GM23338 (cell line): ENCODE results near the gene TMEM114.

Source experiments
- CREB1 ChIP-seq: fragments of 250-450 bp; sonication (Bioruptor Pico); IDR thresholded peaks from 2 replicates; pipeline ENCODE4 v1.5.0; 2020; ENCODE audit warnings: low read depth, mild to moderate bottlenecking, moderate library complexity
- EZH2 ChIP-seq: fragments of 200-600 bp; sonication (generic); IDR thresholded peaks from one replicate; pipeline ENCODE4 v1.8.0; 2017; ENCODE audit warnings: antibody characterized with exemption, mild to moderate bottlenecking, low read depth; ENCODE audit not compliant: unreplicated experiment
- EZH2phosphoT487 ChIP-seq: fragments of 200-600 bp; sonication (generic); IDR thresholded peaks from one replicate; pipeline ENCODE4 v1.8.1; 2018; ENCODE audit warnings: antibody characterized with exemption; ENCODE audit not compliant: unreplicated experiment
- POLR2AphosphoS5 ChIP-seq: IDR thresholded peaks from 2 replicates; pipeline ENCODE4 v1.6.1; 2016; ENCODE audit warnings: antibody characterized with exemption, low read depth
- ZNF331 ChIP-seq: fragments of 250-450 bp; sonication (Bioruptor Pico); IDR thresholded peaks from 2 replicates; pipeline ENCODE4 v1.5.0; 2020; ENCODE audit warnings: low read depth, mild to moderate bottlenecking, moderate library complexity
- TF ChIP-seq, protein P1 (sequence below), 2 experiments: fragments of 200-600 bp in 1 of 2; sonication (generic) in 1 of 2; conservative IDR thresholded peaks; 2 replicates each; pipeline versions ENCODE4 v1.5.1 to v1.6.1; 2016 to 2017; ENCODE audit warnings: antibody characterized with exemption in 2 of 2, low read depth in 2 of 2, mild to moderate bottlenecking in 2 of 2, moderate library complexity in 1 of 2
- TF ChIP-seq, protein P2 (sequence below): IDR thresholded peaks from one replicate; pipeline ENCODE4 v1.6.1; 2018; ENCODE audit warnings: antibody characterized with exemption; ENCODE audit not compliant: unreplicated experiment
- TF ChIP-seq, protein P3 (sequence below): fragments of 250-450 bp; sonication (Bioruptor Pico); IDR thresholded peaks from 2 replicates; pipeline ENCODE4 v1.5.0; 2020; ENCODE audit warnings: mild to moderate bottlenecking, moderate library complexity

DNA sequence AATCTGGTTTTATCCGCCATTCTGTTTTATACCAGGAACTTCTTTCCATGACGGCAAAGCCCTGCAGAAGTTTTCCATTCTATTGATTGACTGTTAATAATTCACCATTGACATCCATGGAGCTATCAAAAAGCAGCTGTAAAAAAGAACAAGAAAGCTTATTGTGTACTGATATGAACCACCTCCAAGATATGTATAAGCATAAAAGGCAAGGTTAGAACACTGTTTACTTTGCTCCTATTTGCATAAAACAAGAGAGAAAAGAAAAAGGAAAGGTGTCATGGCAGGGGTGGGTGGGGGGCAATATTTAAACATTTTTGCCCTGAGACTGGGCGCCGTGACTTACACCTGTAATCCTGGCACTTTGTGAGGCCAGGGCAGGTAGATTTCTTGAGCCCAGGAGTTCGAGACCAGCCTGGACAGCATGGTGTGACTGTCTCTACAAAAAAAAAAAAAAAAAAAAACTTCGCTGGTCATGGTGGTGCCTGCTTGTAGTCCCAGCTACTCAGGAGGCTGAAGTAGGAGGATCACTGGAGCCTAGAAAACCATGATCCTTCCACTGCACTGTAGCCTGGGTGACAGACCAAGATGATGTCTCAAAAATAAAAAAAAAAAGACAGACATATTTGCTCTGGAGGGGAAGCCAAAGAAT, 52.5 kb downstream of the TMEM114 start:
- TF ChIP-seq, protein P1, sequence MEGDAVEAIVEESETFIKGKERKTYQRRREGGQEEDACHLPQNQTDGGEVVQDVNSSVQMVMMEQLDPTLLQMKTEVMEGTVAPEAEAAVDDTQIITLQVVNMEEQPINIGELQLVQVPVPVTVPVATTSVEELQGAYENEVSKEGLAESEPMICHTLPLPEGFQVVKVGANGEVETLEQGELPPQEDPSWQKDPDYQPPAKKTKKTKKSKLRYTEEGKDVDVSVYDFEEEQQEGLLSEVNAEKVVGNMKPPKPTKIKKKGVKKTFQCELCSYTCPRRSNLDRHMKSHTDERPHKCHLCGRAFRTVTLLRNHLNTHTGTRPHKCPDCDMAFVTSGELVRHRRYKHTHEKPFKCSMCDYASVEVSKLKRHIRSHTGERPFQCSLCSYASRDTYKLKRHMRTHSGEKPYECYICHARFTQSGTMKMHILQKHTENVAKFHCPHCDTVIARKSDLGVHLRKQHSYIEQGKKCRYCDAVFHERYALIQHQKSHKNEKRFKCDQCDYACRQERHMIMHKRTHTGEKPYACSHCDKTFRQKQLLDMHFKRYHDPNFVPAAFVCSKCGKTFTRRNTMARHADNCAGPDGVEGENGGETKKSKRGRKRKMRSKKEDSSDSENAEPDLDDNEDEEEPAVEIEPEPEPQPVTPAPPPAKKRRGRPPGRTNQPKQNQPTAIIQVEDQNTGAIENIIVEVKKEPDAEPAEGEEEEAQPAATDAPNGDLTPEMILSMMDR (conservative IDR thresholded peaks at IDR 0.05; ENCODE audit: low read depth in 2 of 2) = no peak
- TF ChIP-seq POLR2AphosphoS5 (no peak), ZNF331 (no peak), CREB1 (no peak), EZH2phosphoT487 (no peak), EZH2 (no peak)
- TF ChIP-seq, protein P2, sequence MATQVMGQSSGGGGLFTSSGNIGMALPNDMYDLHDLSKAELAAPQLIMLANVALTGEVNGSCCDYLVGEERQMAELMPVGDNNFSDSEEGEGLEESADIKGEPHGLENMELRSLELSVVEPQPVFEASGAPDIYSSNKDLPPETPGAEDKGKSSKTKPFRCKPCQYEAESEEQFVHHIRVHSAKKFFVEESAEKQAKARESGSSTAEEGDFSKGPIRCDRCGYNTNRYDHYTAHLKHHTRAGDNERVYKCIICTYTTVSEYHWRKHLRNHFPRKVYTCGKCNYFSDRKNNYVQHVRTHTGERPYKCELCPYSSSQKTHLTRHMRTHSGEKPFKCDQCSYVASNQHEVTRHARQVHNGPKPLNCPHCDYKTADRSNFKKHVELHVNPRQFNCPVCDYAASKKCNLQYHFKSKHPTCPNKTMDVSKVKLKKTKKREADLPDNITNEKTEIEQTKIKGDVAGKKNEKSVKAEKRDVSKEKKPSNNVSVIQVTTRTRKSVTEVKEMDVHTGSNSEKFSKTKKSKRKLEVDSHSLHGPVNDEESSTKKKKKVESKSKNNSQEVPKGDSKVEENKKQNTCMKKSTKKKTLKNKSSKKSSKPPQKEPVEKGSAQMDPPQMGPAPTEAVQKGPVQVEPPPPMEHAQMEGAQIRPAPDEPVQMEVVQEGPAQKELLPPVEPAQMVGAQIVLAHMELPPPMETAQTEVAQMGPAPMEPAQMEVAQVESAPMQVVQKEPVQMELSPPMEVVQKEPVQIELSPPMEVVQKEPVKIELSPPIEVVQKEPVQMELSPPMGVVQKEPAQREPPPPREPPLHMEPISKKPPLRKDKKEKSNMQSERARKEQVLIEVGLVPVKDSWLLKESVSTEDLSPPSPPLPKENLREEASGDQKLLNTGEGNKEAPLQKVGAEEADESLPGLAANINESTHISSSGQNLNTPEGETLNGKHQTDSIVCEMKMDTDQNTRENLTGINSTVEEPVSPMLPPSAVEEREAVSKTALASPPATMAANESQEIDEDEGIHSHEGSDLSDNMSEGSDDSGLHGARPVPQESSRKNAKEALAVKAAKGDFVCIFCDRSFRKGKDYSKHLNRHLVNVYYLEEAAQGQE = no peak
- TF ChIP-seq, protein P3, sequence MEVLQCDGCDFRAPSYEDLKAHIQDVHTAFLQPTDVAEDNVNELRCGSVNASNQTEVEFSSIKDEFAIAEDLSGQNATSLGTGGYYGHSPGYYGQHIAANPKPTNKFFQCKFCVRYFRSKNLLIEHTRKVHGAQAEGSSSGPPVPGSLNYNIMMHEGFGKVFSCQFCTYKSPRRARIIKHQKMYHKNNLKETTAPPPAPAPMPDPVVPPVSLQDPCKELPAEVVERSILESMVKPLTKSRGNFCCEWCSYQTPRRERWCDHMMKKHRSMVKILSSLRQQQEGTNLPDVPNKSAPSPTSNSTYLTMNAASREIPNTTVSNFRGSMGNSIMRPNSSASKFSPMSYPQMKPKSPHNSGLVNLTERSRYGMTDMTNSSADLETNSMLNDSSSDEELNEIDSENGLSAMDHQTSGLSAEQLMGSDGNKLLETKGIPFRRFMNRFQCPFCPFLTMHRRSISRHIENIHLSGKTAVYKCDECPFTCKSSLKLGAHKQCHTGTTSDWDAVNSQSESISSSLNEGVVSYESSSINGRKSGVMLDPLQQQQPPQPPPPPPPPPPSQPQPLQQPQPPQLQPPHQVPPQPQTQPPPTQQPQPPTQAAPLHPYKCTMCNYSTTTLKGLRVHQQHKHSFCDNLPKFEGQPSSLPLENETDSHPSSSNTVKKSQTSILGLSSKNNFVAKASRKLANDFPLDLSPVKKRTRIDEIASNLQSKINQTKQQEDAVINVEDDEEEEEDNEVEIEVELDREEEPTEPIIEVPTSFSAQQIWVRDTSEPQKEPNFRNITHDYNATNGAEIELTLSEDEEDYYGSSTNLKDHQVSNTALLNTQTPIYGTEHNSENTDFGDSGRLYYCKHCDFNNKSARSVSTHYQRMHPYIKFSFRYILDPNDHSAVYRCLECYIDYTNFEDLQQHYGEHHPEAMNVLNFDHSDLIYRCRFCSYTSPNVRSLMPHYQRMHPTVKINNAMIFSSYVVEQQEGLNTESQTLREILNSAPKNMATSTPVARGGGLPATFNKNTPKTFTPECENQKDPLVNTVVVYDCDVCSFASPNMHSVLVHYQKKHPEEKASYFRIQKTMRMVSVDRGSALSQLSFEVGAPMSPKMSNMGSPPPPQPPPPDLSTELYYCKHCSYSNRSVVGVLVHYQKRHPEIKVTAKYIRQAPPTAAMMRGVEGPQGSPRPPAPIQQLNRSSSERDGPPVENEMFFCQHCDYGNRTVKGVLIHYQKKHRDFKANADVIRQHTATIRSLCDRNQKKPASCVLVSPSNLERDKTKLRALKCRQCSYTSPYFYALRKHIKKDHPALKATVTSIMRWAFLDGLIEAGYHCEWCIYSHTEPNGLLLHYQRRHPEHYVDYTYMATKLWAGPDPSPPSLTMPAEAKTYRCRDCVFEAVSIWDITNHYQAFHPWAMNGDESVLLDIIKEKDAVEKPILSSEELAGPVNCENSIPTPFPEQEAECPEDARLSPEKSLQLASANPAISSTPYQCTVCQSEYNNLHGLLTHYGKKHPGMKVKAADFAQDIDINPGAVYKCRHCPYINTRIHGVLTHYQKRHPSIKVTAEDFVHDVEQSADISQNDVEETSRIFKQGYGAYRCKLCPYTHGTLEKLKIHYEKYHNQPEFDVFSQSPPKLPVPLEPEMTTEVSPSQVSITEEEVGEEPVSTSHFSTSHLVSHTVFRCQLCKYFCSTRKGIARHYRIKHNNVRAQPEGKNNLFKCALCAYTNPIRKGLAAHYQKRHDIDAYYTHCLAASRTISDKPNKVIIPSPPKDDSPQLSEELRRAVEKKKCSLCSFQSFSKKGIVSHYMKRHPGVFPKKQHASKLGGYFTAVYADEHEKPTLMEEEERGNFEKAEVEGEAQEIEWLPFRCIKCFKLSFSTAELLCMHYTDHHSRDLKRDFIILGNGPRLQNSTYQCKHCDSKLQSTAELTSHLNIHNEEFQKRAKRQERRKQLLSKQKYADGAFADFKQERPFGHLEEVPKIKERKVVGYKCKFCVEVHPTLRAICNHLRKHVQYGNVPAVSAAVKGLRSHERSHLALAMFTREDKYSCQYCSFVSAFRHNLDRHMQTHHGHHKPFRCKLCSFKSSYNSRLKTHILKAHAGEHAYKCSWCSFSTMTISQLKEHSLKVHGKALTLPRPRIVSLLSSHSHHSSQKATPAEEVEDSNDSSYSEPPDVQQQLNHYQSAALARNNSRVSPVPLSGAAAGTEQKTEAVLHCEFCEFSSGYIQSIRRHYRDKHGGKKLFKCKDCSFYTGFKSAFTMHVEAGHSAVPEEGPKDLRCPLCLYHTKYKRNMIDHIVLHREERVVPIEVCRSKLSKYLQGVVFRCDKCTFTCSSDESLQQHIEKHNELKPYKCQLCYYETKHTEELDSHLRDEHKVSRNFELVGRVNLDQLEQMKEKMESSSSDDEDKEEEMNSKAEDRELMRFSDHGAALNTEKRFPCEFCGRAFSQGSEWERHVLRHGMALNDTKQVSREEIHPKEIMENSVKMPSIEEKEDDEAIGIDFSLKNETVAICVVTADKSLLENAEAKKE = no peak
